PC-3 (cell line): Measurements from ENCODE around the gene GRXCR2. TPM values are rescaled to one million over a fixed set of nuclear protein-coding genes. Genes with fewer than 3 reads are reported as not detected.

Experiments
- ATAC-seq: fragments of 200-7000 bp; cut with Tn5 transposase; 2 replicates; pipeline ENCODE4 v1.9.1; 2020; ENCODE audit warnings: mild to moderate bottlenecking, moderate library complexity
- BruUV-seq: library from RNA; stranded (reverse); fragments of 400-500 nt; replicated peaks from 2 replicates; lab custom pipeline; 2021; lab: Mats Ljungman, UMichigan
- CTCF ChIA-PET: fragments of 300-600 bp; sonication (Branson Sonifier 250); formaldehyde crosslinking; loops from one replicate; lab custom pipeline; 2022; ENCODE audit warnings: antibody characterized with exemption; lab: Charles Lee
- POLR2A ChIA-PET: fragments of 300-600 bp; sonication (Branson Sonifier 250); formaldehyde crosslinking; loops from one replicate; lab custom pipeline; 2022; ENCODE audit warnings: antibody characterized with exemption; ENCODE audit not compliant: unreplicated experiment; lab: Charles Lee
- DNase-seq: peaks from one replicate; pipeline ENCODE4 v3.0.0-alpha.2; 2015
- H2AFZ ChIP-seq: fragments of 300-600 bp; sonication (generic); 2 replicates; pipeline ENCODE4 v1.6.0; 2016; ENCODE audit warnings: antibody characterized with exemption, low read length
- H3F3A ChIP-seq: fragments of 300-600 bp; sonication (generic); one replicate; pipeline ENCODE4 v1.6.0; 2017; ENCODE audit warnings: antibody characterized with exemption, low read length, control low read depth, mild to moderate bottlenecking; ENCODE audit not compliant: unreplicated experiment
- H3K27ac ChIP-seq: fragments of 300-600 bp; sonication (generic); 2 replicates; pipeline ENCODE4 v1.5.1; 2016; ENCODE audit warnings: mild to moderate bottlenecking, low read length
- H3K27me3 ChIP-seq: fragments of 300-600 bp; sonication (generic); 2 replicates; pipeline ENCODE4 v1.6.1; 2016; ENCODE audit warnings: low read length, mixed read lengths
- H3K36me3 ChIP-seq: fragments of 300-600 bp; sonication (generic); 2 replicates; pipeline ENCODE4 v1.6.1; 2016; ENCODE audit warnings: low read depth, mixed run types, low read length, mixed read lengths
- H3K4me1 ChIP-seq: fragments of 300-600 bp; sonication (generic); 2 replicates; pipeline ENCODE4 v1.5.1; 2016; ENCODE audit warnings: low read length; ENCODE audit not compliant: insufficient read depth
- H3K4me2 ChIP-seq: fragments of 300-600 bp; sonication (generic); 2 replicates; pipeline ENCODE4 v1.6.0; 2016; ENCODE audit warnings: low read length
- H3K4me3 ChIP-seq: fragments of 300-600 bp; sonication (generic); 2 replicates; pipeline ENCODE4 v1.5.1; 2016; ENCODE audit warnings: mild to moderate bottlenecking, low read length, mixed read lengths
- H3K79me2 ChIP-seq: fragments of 300-600 bp; sonication (generic); 2 replicates; pipeline ENCODE4 v1.6.1; 2017; ENCODE audit warnings: low read length, mixed read lengths
- H3K9ac ChIP-seq: fragments of 300-600 bp; sonication (generic); 2 replicates; pipeline ENCODE4 v1.6.0; 2016; ENCODE audit warnings: mild to moderate bottlenecking, low read length
- H3K9me2 ChIP-seq: fragments of 300-600 bp; sonication (generic); replicated peaks from 2 replicates; pipeline ENCODE4 v1.6.1; 2016; ENCODE audit warnings: mixed run types, low read length, mixed read lengths
- H3K9me3 ChIP-seq: fragments of 300-600 bp; sonication (generic); 2 replicates; pipeline ENCODE4 v1.6.1; 2016; ENCODE audit warnings: low read length, mixed read lengths
- H4K20me1 ChIP-seq: fragments of 300-600 bp; sonication (generic); 2 replicates; pipeline ENCODE4 v1.6.1; 2016; ENCODE audit warnings: low read length, mixed read lengths
- CTCF ChIP-seq: fragments of 300-600 bp; sonication (generic); conservative IDR thresholded peaks from 2 replicates; pipeline ENCODE4 v1.5.1; 2017; ENCODE audit warnings: antibody characterized with exemption, low read depth, mild to moderate bottlenecking, low read length
- EZH2 ChIP-seq: fragments of 300-600 bp; sonication (generic); IDR thresholded peaks from one replicate; pipeline ENCODE4 v1.6.1; 2017; ENCODE audit warnings: antibody characterized with exemption, mild to moderate bottlenecking, low read length; ENCODE audit not compliant: unreplicated experiment
- EZH2phosphoT487 ChIP-seq: fragments of 300-600 bp; sonication (generic); IDR thresholded peaks from 2 replicates; pipeline ENCODE4 v1.6.1; 2018; ENCODE audit warnings: mild to moderate bottlenecking, antibody characterized with exemption, low read length, borderline replicate concordance
- intact Hi-C: fragments of 100-400 bp; cut with micrococcal nuclease; formaldehyde crosslinking; loops from 2 replicates; pipeline ENCODE4 v1.9.0; 2023
- total RNA-seq: library from RNA; depleted of rRNA; stranded (reverse); fragments of >200 nt; gene quantifications from 2 replicates; pipeline ENCODE4 v1.2.3, GENCODE V29; 2014; rRNA removed

GRXCR2 gene
- total RNA-seq, 1 experiment from 2014 or later, result not detected

- Histone ChIP-seq H3K36me3 (no peaks in the 10 kb centered on the region), H3K9me2 (no peaks in the 10 kb centered on the region), H3K4me3 (no peak overlapping the region), H3K4me1 (no peaks in the 10 kb centered on the region), H4K20me1 (no peaks in the 10 kb centered on the region), H2AFZ (no peak overlapping the region), H3K79me2 (no peaks in the 10 kb centered on the region), H3F3A (no peaks in the 10 kb centered on the region), H3K9ac (no peak overlapping the region), H3K27me3 (no peaks in the 10 kb centered on the region), H3K4me2 (no peak overlapping the region), H3K27ac (no peak overlapping the region), H3K9me3 (no peaks in the 10 kb centered on the region)
- DNase-seq, result peak; percentile 12
- no TSS peak for BruUV-seq
- ChIA-PET POLR2A (interaction anchor here (0.7 kb wide), 1 partner anchor 634 kb away, joined by 6 read pairs; no protein-coding TSS in a partner anchor), CTCF (interaction anchor here (0.5 to 1.6 kb wide), 4 partner anchors 56 to 115 kb away, joined by 3 to 5 read pairs (median 4); no protein-coding TSS in a partner anchor)
- ATAC-seq, result peak; percentile 72
- TF ChIP-seq EZH2 (no peak), CTCF (peak; percentile 46), EZH2phosphoT487 (no peak)
- intact Hi-C loops, result no loop called here
These were observed 60.8 kb downstream of the GRXCR2 start for GRCh38 chr5:145811834-145812625.

Other genes starting within 250 kb of the GRXCR2 start
- gene PRELID2, start 37.7 kb downstream of the GRXCR2 start, total RNA-seq, result 23.7 and 33.2 TPM in 2 replicates
- gene SH3RF2, start 63.6 kb upstream of the GRXCR2 start, total RNA-seq, result 5.9 and 6.2 TPM in 2 replicates
- 0.95 TPM in 1 of 2 replicates, not detected in the other for gene PLAC8L1, start 232.6 kb upstream of the GRXCR2 start, total RNA-seq